HepG2 (cell line): ENCODE results near the gene THSD1. TPM values are rescaled to one million over a fixed set of nuclear protein-coding genes. Genes with fewer than 3 reads are reported as not detected.

ENCODE experiments used
- MLXIP ChIP-seq: sonication (generic); formaldehyde crosslinking; IDR thresholded peaks from 2 replicates; pipeline ENCODE4 v1.9.0; 2021; ENCODE audit warnings: missing genetic modification reagents, borderline replicate concordance
- SIN3A ChIP-seq: IDR thresholded peaks from 2 replicates; pipeline ENCODE4 v1.6.1; 2011; ENCODE audit warnings: low read depth, mild to moderate bottlenecking, control low read depth, low read length, borderline replicate concordance
- SYNCRIP ChIP-seq: fragments of 200-400 bp; formaldehyde crosslinking; IDR thresholded peaks from 2 replicates; pipeline ENCODE4 v1.6.1; 2018; ENCODE audit warnings: mild to moderate bottlenecking, low read depth, low read length; ENCODE audit not compliant: insufficient read depth
- TFDP1 ChIP-seq: IDR thresholded peaks from 2 replicates; pipeline ENCODE4 v1.6.1; 2016; ENCODE audit warnings: missing compliant biosample characterization, missing genetic modification reagents, borderline replicate concordance
- TOE1 ChIP-seq: sonication (generic); formaldehyde crosslinking; IDR thresholded peaks from 2 replicates; pipeline ENCODE4 v1.4.0; 2020; ENCODE audit warnings: mild to moderate bottlenecking, missing genetic modification reagents
- TP53 ChIP-seq: sonication (generic); formaldehyde crosslinking; conservative IDR thresholded peaks from 2 replicates; pipeline ENCODE4 v1.4.0; 2020; ENCODE audit warnings: missing genetic modification reagents
- ZBTB37 ChIP-seq: sonication (generic); formaldehyde crosslinking; IDR thresholded peaks from 2 replicates; pipeline ENCODE4 v1.4.0; 2020; ENCODE audit warnings: mild to moderate bottlenecking, missing genetic modification reagents
- ZNF205 ChIP-seq: IDR thresholded peaks from 2 replicates; pipeline ENCODE4 v1.6.1; 2018; ENCODE audit warnings: missing biosample characterization, missing genetic modification reagents
- ZNF280B ChIP-seq: sonication (generic); formaldehyde crosslinking; IDR thresholded peaks from 2 replicates; pipeline ENCODE4 v1.5.0; 2020; ENCODE audit warnings: missing genetic modification reagents, mild to moderate bottlenecking, borderline replicate concordance
- ZNF501 ChIP-seq: sonication (generic); formaldehyde crosslinking; IDR thresholded peaks from 2 replicates; pipeline ENCODE4 v1.5.1; 2020; ENCODE audit warnings: mild to moderate bottlenecking, moderate library complexity, missing genetic modification reagents
- polyA plus RNA-seq, 8 experiments: library from polyadenylated mRNA; depleted of rRNA in 3 of 8; stranded (reverse) in 7 of 8; unstranded in 1 of 8; fragments of >200 nt; fragmentation: Illumina TruSeq in 4 of 8; extraction: Trizol in 4 of 8; gene quantifications; 2 replicates each; pipeline versions ENCODE4 v1.2.1 to v1.2.3, GENCODE V29; 2011 to 2016; ENCODE audit warnings: low read depth in 4 of 8, missing spikeins in 1 of 8, mixed read lengths in 1 of 8; ENCODE audit not compliant: insufficient read depth in 1 of 8
- total RNA-seq, 5 experiments: library from RNA; depleted of rRNA; stranded (reverse); fragments of >200 nt; fragmentation: Illumina TruSeq; extraction: Trizol; gene quantifications; 2 replicates each; pipeline ENCODE4 v1.2.3, GENCODE V29; 2016; ENCODE audit warnings: low read depth in 1 of 5

THSD1 gene
- total and polyA plus RNA-seq, 2 of the 13 experiments (the other 11 are each of a cell fraction or from before 2014, with no cell fraction given): 0.11 to 0.15 TPM

- TF ChIP-seq TOE1 (no peak), MLXIP (CRISPR knock-in tag) (no peak), ZBTB37 (no peak), TP53 (CRISPR knock-in tag) (no peak), TFDP1 (no peak), ZNF205 (no peak), SYNCRIP (no peak), SIN3A (no peak), ZNF501 (no peak), ZNF280B (no peak)
Observed at GRCh38 chr13:52432456-52432855, 26.5 kb upstream of the THSD1 start (continued).
